GM19438 (cell line): ENCODE data around the gene POLR2M.

Experiments
- ATAC-seq: cut with Tn5 transposase; IDR thresholded peaks from one replicate; pipeline ENCODE4 v1.9.1; 2021; ENCODE audit warnings: low read depth; ENCODE audit not compliant: unreplicated experiment

Gene POLR2M

GRCh38 chr15:57690341-57690966 lies 16.1 kb upstream of the POLR2M start:
- ATAC-seq: no peak

GRCh38 chr15:57691082-57691481 lies 15.4 kb upstream of the POLR2M start:
- ATAC-seq: no peak

GRCh38 chr15:57692709-57693108 lies 13.8 kb upstream of the POLR2M start:
- no peak for ATAC-seq

- no peak for ATAC-seq
Observed at GRCh38 chr15:57694279-57694678, 12.2 kb upstream of the POLR2M start.

- ATAC-seq: no peak
Observed at GRCh38 chr15:57696146-57696545, 10.4 kb upstream of the POLR2M start.

- ATAC-seq: no peak
Observed at GRCh38 chr15:57697588-57697987, 8.9 kb upstream of the POLR2M start.

- ATAC-seq: no peak
Observed at GRCh38 chr15:57698243-57698642, 8.3 kb upstream of the POLR2M start.

- ATAC-seq: no peak
Observed at GRCh38 chr15:57698991-57699390, 7.5 kb upstream of the POLR2M start.

- no peak for ATAC-seq
Observed at GRCh38 chr15:57703387-57703786, 3.1 kb upstream of the POLR2M start.

GRCh38 chr15:57704441-57704840 lies 2.1 kb upstream of the POLR2M start:
- ATAC-seq: no peak

GRCh38 chr15:57705746-57706404 lies 639 bp upstream of the POLR2M start:
- no peak for ATAC-seq

- no peak for ATAC-seq
Observed at GRCh38 chr15:57708047-57708446, 1.5 kb downstream of the POLR2M start.

- ATAC-seq: no peak
Observed at GRCh38 chr15:57718309-57718708, 11.8 kb downstream of the POLR2M start.

GRCh38 chr15:57720867-57721266 lies 14.4 kb downstream of the POLR2M start:
- ATAC-seq: no peak

- ATAC-seq: no peak
Observed at GRCh38 chr15:57726411-57726810, 19.9 kb downstream of the POLR2M start.

- no peak for ATAC-seq
Observed at GRCh38 chr15:57727031-57727430, 20.5 kb downstream of the POLR2M start.

- no peak for ATAC-seq
Observed at GRCh38 chr15:57728436-57728835, 21.9 kb downstream of the POLR2M start.

- no peak for ATAC-seq
Observed at GRCh38 chr15:57730876-57731275, 24.4 kb downstream of the POLR2M start.

- no peak for ATAC-seq
Observed at GRCh38 chr15:57731530-57732103, 25.1 kb downstream of the POLR2M start.

- no peak for ATAC-seq
Observed at GRCh38 chr15:57732526-57733331, 26.2 kb downstream of the POLR2M start.

GRCh38 chr15:57734860-57735259 lies 28.3 kb downstream of the POLR2M start:
- no peak for ATAC-seq
